HL-60 (cell line): ENCODE data around the gene EML2.

Experiments used
- DNase-seq, 2 experiments: peaks; one replicate each; pipeline ENCODE4 v3.0.0-alpha.2; 2010 to 2020; ENCODE audit warnings: low read depth in 1 of 2, low spot score in 1 of 2
- H3K27ac ChIP-seq: fragments of 250-450 bp; sonication (Bioruptor Pico); replicated peaks from 2 replicates; pipeline ENCODE4 v1.5.1; 2020; ENCODE audit warnings: mild to moderate bottlenecking, moderate library complexity
- H3K27me3 ChIP-seq: fragments of 250-450 bp; sonication (Bioruptor Pico); 2 replicates; pipeline ENCODE4 v1.5.1; 2021; ENCODE audit warnings: mild to moderate bottlenecking, moderate library complexity; ENCODE audit not compliant: insufficient read depth, poor library complexity, severe bottlenecking
- H3K4me3 ChIP-seq: replicated peaks from 2 replicates; pipeline ENCODE4 v1.5.1; 2011; ENCODE audit warnings: mild to moderate bottlenecking, control low read depth, low read length; ENCODE audit not compliant: insufficient read depth
- CTCF ChIP-seq: IDR thresholded peaks from one replicate; pipeline ENCODE4 v1.5.1; 2011; ENCODE audit warnings: low read length, control low read depth, inconsistent platforms; ENCODE audit not compliant: insufficient read depth
- GABPA ChIP-seq: IDR thresholded peaks from 2 replicates; pipeline ENCODE4 v1.6.1; 2012; ENCODE audit warnings: low read depth
- POLR2AphosphoS5 ChIP-seq: IDR thresholded peaks from 2 replicates; pipeline ENCODE4 v1.6.1; 2012; ENCODE audit warnings: low read depth
- SPI1 ChIP-seq: IDR thresholded peaks from 2 replicates; pipeline ENCODE4 v1.6.1; 2012; ENCODE audit warnings: low read depth, mild to moderate bottlenecking, borderline replicate concordance
- TF ChIP-seq, protein P1 (sequence below): IDR thresholded peaks from 2 replicates; pipeline ENCODE4 v1.6.1; 2012; ENCODE audit warnings: low read depth; ENCODE audit not compliant: insufficient replicate concordance

Gene EML2

DNA sequence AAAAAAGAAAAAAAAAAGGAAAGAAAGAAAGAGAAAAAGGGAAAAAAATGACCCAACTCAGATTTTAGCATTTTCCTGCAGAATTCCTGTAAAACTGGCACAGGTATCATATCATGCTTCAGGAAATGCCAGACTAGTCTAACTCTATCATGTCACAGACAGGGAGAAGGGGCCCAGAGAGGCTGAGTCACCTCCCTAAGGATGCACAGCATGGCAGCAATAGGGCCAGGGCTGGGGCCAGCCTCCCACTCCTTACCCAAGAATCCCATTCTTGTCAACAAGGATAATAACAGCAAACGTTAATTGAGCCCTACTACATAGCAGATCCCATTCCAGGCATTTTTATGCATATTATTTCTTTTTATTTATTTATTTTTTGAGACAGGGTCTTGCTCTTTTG, 45.7 kb downstream of the EML2 start:
- peaks cover 11% of the 10 kb centered on the region for H3K27me3 ChIP-seq
- no peak for TF ChIP-seq POLR2AphosphoS5
- no peak for TF ChIP-seq GABPA
- TF ChIP-seq, protein P1, sequence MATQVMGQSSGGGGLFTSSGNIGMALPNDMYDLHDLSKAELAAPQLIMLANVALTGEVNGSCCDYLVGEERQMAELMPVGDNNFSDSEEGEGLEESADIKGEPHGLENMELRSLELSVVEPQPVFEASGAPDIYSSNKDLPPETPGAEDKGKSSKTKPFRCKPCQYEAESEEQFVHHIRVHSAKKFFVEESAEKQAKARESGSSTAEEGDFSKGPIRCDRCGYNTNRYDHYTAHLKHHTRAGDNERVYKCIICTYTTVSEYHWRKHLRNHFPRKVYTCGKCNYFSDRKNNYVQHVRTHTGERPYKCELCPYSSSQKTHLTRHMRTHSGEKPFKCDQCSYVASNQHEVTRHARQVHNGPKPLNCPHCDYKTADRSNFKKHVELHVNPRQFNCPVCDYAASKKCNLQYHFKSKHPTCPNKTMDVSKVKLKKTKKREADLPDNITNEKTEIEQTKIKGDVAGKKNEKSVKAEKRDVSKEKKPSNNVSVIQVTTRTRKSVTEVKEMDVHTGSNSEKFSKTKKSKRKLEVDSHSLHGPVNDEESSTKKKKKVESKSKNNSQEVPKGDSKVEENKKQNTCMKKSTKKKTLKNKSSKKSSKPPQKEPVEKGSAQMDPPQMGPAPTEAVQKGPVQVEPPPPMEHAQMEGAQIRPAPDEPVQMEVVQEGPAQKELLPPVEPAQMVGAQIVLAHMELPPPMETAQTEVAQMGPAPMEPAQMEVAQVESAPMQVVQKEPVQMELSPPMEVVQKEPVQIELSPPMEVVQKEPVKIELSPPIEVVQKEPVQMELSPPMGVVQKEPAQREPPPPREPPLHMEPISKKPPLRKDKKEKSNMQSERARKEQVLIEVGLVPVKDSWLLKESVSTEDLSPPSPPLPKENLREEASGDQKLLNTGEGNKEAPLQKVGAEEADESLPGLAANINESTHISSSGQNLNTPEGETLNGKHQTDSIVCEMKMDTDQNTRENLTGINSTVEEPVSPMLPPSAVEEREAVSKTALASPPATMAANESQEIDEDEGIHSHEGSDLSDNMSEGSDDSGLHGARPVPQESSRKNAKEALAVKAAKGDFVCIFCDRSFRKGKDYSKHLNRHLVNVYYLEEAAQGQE, result no peak
- TF ChIP-seq SPI1, result no peak
- TF ChIP-seq CTCF, result no peak
- no peak for DNase-seq
- H3K27ac ChIP-seq, result no peak overlapping the region
- H3K4me3 ChIP-seq, result no peak overlapping the region

DNA sequence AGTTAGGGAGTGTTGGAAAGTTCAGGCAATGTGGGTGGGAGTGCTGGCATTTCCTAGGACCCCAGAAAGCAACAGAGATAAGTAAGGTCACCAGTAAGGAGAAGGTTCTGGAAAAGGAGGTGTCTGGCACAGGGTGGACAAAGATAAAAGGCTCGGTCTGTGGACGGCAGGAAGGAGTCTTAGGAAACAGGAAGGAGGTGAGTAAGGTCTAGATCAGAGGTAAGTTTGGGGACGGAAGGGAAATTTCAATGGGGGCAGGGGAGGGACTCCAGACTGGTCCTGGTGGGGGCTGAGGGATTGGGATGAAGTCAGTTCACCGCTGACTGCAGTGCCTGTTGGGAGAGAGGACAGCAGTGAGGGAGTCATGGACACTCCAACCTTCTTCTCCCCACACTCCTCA, 46.8 kb downstream of the EML2 start:
- DNase-seq, result no peak
- Histone ChIP-seq H3K27ac (no peak overlapping the region), H3K27me3 (peaks cover 9% of the 10 kb centered on the region), H3K4me3 (no peak overlapping the region)
- TF ChIP-seq POLR2AphosphoS5, result no peak
- TF ChIP-seq, protein P1, result no peak
- no peak for TF ChIP-seq SPI1
- no peak for TF ChIP-seq GABPA

GRCh38 chr19:45591638-45592005, 47.6 kb downstream of the EML2 start:
- no peak for DNase-seq
- Histone ChIP-seq H3K4me3 (no peak overlapping the region), H3K27ac (no peak overlapping the region), H3K27me3 (peaks cover 9% of the 10 kb centered on the region)
- no peak for TF ChIP-seq POLR2AphosphoS5
- TF ChIP-seq SPI1, result no peak
- TF ChIP-seq, protein P1, result no peak
- TF ChIP-seq GABPA, result no peak
- TF ChIP-seq CTCF, result no peak
